ENCODE results near the gene LRMDA.

GRCh38 chr10:75451831-75452230 lies 20.4 kb downstream of the LRMDA start:
- TF ChIP-seq, protein P1, sequence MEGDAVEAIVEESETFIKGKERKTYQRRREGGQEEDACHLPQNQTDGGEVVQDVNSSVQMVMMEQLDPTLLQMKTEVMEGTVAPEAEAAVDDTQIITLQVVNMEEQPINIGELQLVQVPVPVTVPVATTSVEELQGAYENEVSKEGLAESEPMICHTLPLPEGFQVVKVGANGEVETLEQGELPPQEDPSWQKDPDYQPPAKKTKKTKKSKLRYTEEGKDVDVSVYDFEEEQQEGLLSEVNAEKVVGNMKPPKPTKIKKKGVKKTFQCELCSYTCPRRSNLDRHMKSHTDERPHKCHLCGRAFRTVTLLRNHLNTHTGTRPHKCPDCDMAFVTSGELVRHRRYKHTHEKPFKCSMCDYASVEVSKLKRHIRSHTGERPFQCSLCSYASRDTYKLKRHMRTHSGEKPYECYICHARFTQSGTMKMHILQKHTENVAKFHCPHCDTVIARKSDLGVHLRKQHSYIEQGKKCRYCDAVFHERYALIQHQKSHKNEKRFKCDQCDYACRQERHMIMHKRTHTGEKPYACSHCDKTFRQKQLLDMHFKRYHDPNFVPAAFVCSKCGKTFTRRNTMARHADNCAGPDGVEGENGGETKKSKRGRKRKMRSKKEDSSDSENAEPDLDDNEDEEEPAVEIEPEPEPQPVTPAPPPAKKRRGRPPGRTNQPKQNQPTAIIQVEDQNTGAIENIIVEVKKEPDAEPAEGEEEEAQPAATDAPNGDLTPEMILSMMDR (IDR thresholded peaks at IDR 0.05) = no peak
- no peak for TF ChIP-seq EZH2phosphoT487 (IDR thresholded peaks at IDR 0.05)

All from neural progenitor cell (in vitro differentiated cells).